Measurements from ENCODE around the gene SP5. TPM values are rescaled to one million over a fixed set of nuclear protein-coding genes. Genes with fewer than 3 reads are reported as not detected.

The SP5 gene
- total and polyA plus RNA-seq, 8 donors, result 2.8 to 12.6 (median 8.5) TPM

GRCh38 chr2:170707821-170708795 lies 7.0 kb upstream of the SP5 start:
- no peak for ATAC-seq
- no peak for TF ChIP-seq CTCF (IDR thresholded peaks at IDR 0.05)
- intact Hi-C loops (cut with DNase I), result no loop called here

DNA sequence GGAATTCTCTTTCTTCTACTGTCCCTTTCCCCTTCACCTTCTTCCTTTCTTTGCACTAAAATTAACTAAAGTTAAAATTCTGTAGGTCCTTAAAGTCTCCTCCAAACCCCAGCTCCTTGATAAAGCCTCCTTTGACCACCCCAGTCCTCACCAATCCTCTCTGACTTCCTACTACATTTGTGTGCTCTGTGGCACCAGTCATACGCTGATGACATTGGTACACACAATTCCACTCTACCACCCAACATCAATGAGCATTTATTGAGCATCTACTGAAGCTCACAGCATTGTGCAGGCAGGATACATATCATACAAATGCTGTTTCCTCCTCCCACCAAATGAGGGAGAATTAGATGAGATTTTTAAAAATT lies 4.5 kb upstream of the SP5 start:
- intact Hi-C loops (cut with DNase I), result no loop called here
- peaks cover 51 to 85% of the 10 kb centered on the region in 2 donors for H3K27me3 ChIP-seq
- no peak for ATAC-seq

More at GRCh38 chr2:170707821-170708795, 7.0 kb upstream of the SP5 start:
- no peaks in the 10 kb centered on the region for H3K36me3 ChIP-seq
- DNase-seq, result no peak
- H3K27me3 ChIP-seq, result peaks cover 32 to 60% of the 10 kb centered on the region in 2 donors
- H3K9me3 ChIP-seq, result no peaks in the 10 kb centered on the region
- H3K4me3 ChIP-seq, result no peak overlapping the region
- no peak overlapping the region for H3K27ac ChIP-seq
- peaks cover 0 to 7% of the 10 kb centered on the region in 2 donors for H3K4me1 ChIP-seq

GRCh38 chr2:170711196-170711773 lies 3.9 kb upstream of the SP5 start:
- Histone ChIP-seq H3K9me3 (no peaks in the 10 kb centered on the region), H3K27me3 (peaks cover 58 to 92% of the 10 kb centered on the region in 2 donors), H3K36me3 (no peaks in the 10 kb centered on the region), H3K4me1 (peaks cover 7 to 32% of the 10 kb centered on the region in 2 donors), H3K4me3 (no peak overlapping the region), H3K27ac (no peak overlapping the region)
- TF ChIP-seq CTCF (IDR thresholded peaks at IDR 0.05), result no peak
- ATAC-seq (no peak), DNase-seq (no peak)
- intact Hi-C loops (cut with DNase I), result no loop called here

More for the DNA sequence above, 4.5 kb upstream of the SP5 start:
- DNase-seq, result no peak
- H3K4me1 ChIP-seq, result peaks cover 4 to 25% of the 10 kb centered on the region in 2 donors
- no peaks in the 10 kb centered on the region for H3K36me3 ChIP-seq
- H3K27ac ChIP-seq, result no peak overlapping the region
- no peak overlapping the region for H3K4me3 ChIP-seq
- no peaks in the 10 kb centered on the region for H3K9me3 ChIP-seq
- TF ChIP-seq CTCF (IDR thresholded peaks at IDR 0.05), result no peak

DNA sequence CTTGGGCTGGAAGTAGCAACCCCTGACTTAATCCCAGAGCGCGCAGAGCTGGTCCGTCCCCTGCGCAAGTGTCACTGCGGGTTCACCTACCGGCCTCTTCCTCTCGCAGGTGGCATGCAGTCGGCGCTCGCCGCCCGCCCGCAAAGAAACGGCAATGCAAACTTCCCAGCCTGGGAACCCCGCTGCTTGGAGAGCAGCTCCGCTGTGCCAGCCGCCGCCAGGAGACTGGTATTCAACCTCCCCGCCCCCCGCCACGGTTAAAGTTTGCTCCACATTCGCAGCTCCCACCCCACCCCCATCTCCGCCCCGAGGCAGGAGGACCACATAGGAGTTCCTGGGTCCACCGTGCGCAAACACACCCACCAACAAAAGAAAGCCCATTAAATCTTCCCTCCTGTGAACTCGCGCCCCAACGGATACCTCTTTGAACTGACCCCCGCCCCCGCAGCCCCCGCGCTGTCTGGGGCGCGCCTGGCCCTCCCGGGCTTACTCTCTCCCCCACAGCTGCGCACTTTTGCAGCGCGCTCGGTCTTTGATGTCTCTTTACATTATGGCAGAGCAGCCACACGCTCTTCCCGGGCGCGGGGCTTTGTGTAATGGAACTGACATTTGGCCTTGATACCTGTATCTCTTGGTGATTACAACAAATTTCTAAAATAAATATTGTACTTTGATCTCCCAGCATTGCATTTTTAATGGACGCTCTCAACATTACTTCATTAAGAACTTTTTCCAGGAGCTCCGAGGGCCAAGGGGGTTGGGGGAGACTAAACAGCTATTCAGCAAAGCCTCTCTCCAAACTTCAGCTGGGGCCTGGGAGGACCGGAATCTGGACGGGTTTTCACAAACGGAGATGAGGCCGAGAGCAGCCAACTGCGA lies 3.1 kb upstream of the SP5 start:
- ATAC-seq, result no peak
- TF ChIP-seq CTCF (IDR thresholded peaks at IDR 0.05), result no peak
- Histone ChIP-seq H3K27ac (no peak overlapping the region), H3K27me3 (peaks cover 65 to 99% of the 10 kb centered on the region in 2 donors), H3K36me3 (no peaks in the 10 kb centered on the region), H3K4me1 (peaks cover 8 to 40% of the 10 kb centered on the region in 2 donors), H3K4me3 (no peak overlapping the region), H3K9me3 (no peaks in the 10 kb centered on the region)
- peak in 1 of 4 donors; percentile 79 for DNase-seq
- intact Hi-C loops (cut with DNase I), result no loop called here
